Lower leg skin (tissue), 4 donors: ENCODE measurements around the gene GNG12. TPM values are rescaled to one million over a fixed set of nuclear protein-coding genes. Genes with fewer than 3 reads are reported as not detected.

Experiments
- DNase-seq, 2 donors: peaks; one replicate each; pipeline ENCODE4 v3.0.0-alpha.2; 2019; ENCODE audit warnings: low spot score in 2 of 2
- H3K4me3 ChIP-seq: fragments of 200-600 bp; sonication (generic); 2 replicates; pipeline ENCODE4 v1.5.1; 2017; ENCODE audit warnings: mild to moderate bottlenecking, low read depth; ENCODE audit not compliant: poor library complexity, severe bottlenecking
- POLR2A ChIP-seq, 2 donors: fragments of 450-650 bp; IDR thresholded peaks; one replicate each; pipeline ENCODE4 v1.6.1; 2016 to 2017; ENCODE audit warnings: antibody characterized with exemption in 2 of 2, mild to moderate bottlenecking in 1 of 2, moderate library complexity in 1 of 2
- WGBS, 2 donors: methylation state at CpG; one replicate each; pipeline ENCODE4 v1.1.5; 2018; 5-methylcytosine and 5-hydroxymethylcytosine counted together
- intact Hi-C: fragments of 100-400 bp; cut with DNase I; formaldehyde crosslinking; loops from one replicate; pipeline ENCODE4 v1.15.0; 2023; ENCODE audit warnings: low total_unique reads
- total RNA-seq, 4 donors: library from RNA; depleted of rRNA; stranded (reverse); fragments of >200 nt; gene quantifications; one replicate each; pipeline ENCODE4 v1.1.0, GENCODE V29; 2016
- TF ChIP-seq, protein P1 (sequence below), 3 donors: fragments of 450-650 bp; IDR thresholded peaks; one replicate each; pipeline ENCODE4 v1.5.1; 2016; ENCODE audit warnings: antibody characterized with exemption in 3 of 3, mild to moderate bottlenecking in 3 of 3, moderate library complexity in 2 of 3

Gene GNG12
- total RNA-seq, 4 donors from 2014 or later: 89.7 to 113 (median 99.2) TPM

DNA sequence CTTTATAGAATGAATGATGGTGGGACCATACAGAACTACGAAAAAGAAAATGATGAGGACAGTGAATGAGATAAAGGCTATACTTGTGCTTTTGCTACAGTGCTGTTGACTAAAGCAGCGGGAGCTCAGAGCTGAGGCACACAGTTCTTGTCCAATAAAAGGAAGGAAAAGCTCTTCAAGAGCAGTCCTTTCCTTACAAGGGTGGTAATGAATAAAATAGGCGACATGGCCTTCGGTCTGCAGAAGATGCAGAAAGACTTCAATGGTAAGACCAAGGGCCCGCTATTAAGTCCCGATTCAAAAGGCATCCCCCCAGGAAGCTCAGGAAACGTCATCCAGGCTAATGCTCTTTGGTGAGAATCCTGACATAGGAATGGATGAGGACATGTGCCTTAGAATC lies 44.4 kb downstream of the GNG12 start:
- intact Hi-C loops: no loop called here
- H3K4me3 ChIP-seq: no peak overlapping the region
- no peak for DNase-seq
- TF ChIP-seq, protein P1, sequence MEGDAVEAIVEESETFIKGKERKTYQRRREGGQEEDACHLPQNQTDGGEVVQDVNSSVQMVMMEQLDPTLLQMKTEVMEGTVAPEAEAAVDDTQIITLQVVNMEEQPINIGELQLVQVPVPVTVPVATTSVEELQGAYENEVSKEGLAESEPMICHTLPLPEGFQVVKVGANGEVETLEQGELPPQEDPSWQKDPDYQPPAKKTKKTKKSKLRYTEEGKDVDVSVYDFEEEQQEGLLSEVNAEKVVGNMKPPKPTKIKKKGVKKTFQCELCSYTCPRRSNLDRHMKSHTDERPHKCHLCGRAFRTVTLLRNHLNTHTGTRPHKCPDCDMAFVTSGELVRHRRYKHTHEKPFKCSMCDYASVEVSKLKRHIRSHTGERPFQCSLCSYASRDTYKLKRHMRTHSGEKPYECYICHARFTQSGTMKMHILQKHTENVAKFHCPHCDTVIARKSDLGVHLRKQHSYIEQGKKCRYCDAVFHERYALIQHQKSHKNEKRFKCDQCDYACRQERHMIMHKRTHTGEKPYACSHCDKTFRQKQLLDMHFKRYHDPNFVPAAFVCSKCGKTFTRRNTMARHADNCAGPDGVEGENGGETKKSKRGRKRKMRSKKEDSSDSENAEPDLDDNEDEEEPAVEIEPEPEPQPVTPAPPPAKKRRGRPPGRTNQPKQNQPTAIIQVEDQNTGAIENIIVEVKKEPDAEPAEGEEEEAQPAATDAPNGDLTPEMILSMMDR (IDR thresholded peaks at IDR 0.05): no peak
- no peak for TF ChIP-seq POLR2A (IDR thresholded peaks at IDR 0.05)
- WGBS, 2 donors: 88 to 89% methylated on average over 7 of the region's 7 CpGs

DNA sequence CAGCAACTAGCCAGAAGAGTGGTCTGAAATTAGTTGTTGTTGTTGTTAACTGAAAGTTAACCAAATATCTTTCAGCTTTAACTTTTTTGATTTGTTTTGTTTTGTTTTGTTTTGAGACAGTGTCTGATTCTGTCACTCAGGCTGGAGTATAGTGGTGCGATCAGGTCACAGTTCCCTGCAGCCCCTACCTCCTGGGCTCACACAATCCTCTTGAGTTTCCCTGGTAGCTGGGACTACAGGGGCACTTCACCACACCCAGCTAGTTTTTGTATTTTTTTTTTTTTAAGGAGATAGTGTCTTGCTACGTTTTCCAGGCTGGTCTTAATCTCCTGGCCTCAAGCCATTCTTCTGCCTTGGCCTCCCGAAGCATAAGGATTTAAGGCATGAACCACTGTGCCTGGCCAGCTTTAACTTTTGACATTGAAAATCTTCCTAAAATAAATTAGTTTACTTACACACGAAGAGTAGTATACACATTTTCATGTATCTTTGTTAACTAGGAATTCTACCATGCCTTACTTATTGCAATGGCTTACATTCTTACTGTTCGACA lies 45.0 kb downstream of the GNG12 start:
- no peak for DNase-seq
- no peak overlapping the region for H3K4me3 ChIP-seq
- intact Hi-C loops: no loop called here
- 56 to 62% methylated on average over 5 of the region's 5 CpGs for WGBS, 2 donors
- TF ChIP-seq, protein P1 (IDR thresholded peaks at IDR 0.05): no peak
- no peak for TF ChIP-seq POLR2A (IDR thresholded peaks at IDR 0.05)

DNA sequence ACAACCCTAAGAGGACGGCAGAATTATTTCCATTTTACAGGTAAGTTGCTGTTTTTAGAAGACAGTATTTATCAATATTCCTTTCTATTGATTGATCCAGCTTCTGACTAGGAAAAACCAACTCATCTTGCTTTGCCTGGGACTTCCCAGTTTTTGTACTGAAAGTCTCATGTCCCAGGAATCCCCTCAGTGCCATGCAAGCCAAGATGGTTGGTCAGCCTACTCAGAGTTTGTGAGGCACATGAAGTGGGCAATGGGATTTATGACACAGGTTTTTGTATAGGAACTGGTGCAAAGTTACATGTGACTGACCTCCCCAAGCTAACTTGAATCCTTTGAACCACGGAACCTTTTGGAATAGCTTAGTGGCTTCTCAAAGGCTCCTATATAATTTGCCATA lies 45.5 kb downstream of the GNG12 start:
- TF ChIP-seq, protein P1 (IDR thresholded peaks at IDR 0.05): no peak
- TF ChIP-seq POLR2A (IDR thresholded peaks at IDR 0.05): no peak
- WGBS, 2 donors: 88 to 98% methylated on average over 2 of the region's 2 CpGs
- intact Hi-C loops: no loop called here
- H3K4me3 ChIP-seq: no peak overlapping the region
- DNase-seq: no peak

DNA sequence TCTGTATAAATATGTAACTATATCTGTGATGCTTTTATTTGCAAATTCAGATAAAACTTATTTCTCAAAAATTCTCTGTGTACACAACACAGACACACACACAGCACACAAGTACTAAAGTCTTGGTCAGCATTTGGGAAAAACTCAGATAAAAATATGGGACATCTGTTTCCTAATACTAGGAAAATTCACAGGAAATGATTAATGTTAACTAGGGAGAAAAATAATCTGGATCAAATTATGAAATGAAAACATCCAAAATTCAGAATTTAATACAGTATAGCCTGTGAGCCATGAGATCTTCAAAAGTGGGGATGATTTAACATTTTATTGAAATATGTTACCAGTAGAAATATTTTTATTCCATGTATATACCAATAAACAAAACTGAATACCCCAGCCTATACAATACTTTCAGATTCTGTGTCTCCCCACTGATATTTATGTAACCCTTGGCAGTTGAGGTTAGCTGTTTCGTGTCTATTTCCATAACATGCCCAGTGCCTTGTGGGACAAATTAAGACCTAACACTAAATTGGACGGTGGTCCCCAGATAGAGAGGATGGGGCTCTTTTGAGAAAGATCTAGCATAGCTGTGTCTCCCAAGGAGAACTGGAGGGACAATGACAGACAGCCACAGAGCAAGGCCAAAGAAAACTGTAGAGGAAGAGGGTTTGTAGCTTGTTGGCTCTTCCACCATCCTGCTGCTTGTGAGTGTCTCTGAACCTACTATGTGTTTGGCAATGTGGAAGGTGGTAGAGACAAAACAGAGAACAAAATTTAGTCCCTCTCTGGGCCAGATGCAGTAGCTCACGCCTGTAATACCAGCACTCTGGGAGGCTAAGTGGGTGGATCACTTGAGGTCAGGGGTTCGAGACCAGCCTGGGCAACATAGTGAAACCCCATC lies 47.2 kb downstream of the GNG12 start:
- intact Hi-C loops: no loop called here
- H3K4me3 ChIP-seq: no peak overlapping the region
- TF ChIP-seq, protein P1 (IDR thresholded peaks at IDR 0.05): no peak
- no peak for TF ChIP-seq POLR2A (IDR thresholded peaks at IDR 0.05)
- WGBS, 2 donors: 74 to 77% methylated on average over 4 of the region's 4 CpGs
- DNase-seq: no peak

DNA sequence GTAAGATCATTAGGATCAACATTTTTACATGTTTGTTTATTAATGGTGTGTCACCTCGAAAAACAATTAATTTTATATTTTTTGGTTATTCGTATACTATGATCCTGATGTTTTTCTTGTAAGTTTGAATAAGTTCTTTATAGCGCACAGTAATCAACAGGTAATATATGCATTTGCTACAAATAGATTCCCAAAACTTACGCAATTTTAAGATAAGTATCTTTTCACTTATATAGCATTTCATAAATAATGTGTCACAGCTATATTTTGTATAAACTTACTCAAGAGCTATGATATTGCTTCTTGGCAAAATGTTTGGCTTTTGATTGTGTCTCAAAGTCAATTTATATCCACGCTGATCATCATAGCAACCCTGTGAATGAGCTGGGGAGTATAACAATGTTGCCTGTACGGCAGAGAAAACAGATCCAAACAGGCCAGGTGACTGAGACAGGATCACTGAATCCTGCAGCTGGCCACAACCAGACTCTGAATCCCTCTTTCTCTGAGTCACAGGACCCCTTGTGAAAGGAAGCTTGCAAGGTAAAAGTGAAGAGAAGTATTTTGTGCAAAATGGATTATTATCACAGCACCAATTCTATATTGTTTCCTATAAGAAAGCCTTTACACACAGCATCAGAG lies 48.6 kb downstream of the GNG12 start:
- H3K4me3 ChIP-seq: no peak overlapping the region
- 65 to 81% methylated on average over 6 of the region's 6 CpGs for WGBS, 2 donors
- intact Hi-C loops: no loop called here
- DNase-seq: no peak
- TF ChIP-seq POLR2A (IDR thresholded peaks at IDR 0.05): no peak
- TF ChIP-seq, protein P1 (IDR thresholded peaks at IDR 0.05): no peak
